Osteoblast (primary cell): ENCODE measurements around the gene MAML2. TPM values are rescaled to one million over a fixed set of nuclear protein-coding genes. Genes with fewer than 3 reads are reported as not detected.

ENCODE experiments used
- DNase-seq: peaks from one replicate; pipeline ENCODE4 v3.0.0; 2011; ENCODE audit warnings: low spot score, mixed read lengths; ENCODE audit not compliant: insufficient read length; ENCODE audit errors: missing footprints
- H2AFZ ChIP-seq: 2 replicates; pipeline ENCODE4 v1.6.0; 2011; ENCODE audit warnings: mild to moderate bottlenecking, low read length
- H3K27ac ChIP-seq: 2 replicates; pipeline ENCODE4 v1.5.1; 2011; ENCODE audit warnings: mild to moderate bottlenecking, low read depth, low read length, moderate library complexity
- H3K27me3 ChIP-seq: 2 replicates; pipeline ENCODE4 v1.6.0; 2012; ENCODE audit warnings: mild to moderate bottlenecking, control low read depth, inconsistent platforms, low read length, moderate library complexity; ENCODE audit not compliant: insufficient read depth
- H3K36me3 ChIP-seq: 2 replicates; pipeline ENCODE4 v1.5.1; 2011; ENCODE audit warnings: mild to moderate bottlenecking, low read length, control low read depth, moderate library complexity; ENCODE audit not compliant: insufficient read depth
- H3K4me1 ChIP-seq: 2 replicates; pipeline ENCODE4 v1.5.1; 2011; ENCODE audit warnings: mild to moderate bottlenecking, low read length, control low read depth, moderate library complexity; ENCODE audit not compliant: insufficient read depth
- H3K4me2 ChIP-seq: 2 replicates; pipeline ENCODE4 v1.6.0; 2011; ENCODE audit warnings: mild to moderate bottlenecking, low read length; ENCODE audit not compliant: insufficient read depth
- H3K4me3 ChIP-seq: fragments of 200-600 bp; sonication (generic); 3 replicates; pipeline ENCODE4 v1.5.1; 2012; ENCODE audit warnings: mild to moderate bottlenecking, low read length, inconsistent platforms; ENCODE audit not compliant: insufficient read depth
- H3K79me2 ChIP-seq: 2 replicates; pipeline ENCODE4 v1.6.0; 2012; ENCODE audit warnings: mild to moderate bottlenecking, low read length, control low read depth, inconsistent platforms; ENCODE audit not compliant: insufficient read depth
- H3K9me3 ChIP-seq: 2 replicates; pipeline ENCODE4 v1.5.1; 2011; ENCODE audit warnings: low read depth, low read length, control low read depth
- H4K20me1 ChIP-seq: 2 replicates; pipeline ENCODE4 v1.6.0; 2012; ENCODE audit warnings: mild to moderate bottlenecking, low read length, control low read depth; ENCODE audit not compliant: insufficient read depth
- total RNA-seq: library from RNA; depleted of rRNA; stranded (reverse); fragments of >200 nt; gene quantifications from 2 replicates; pipeline ENCODE4 v1.2.3, GENCODE V29; 2012
- TF ChIP-seq, protein P1 (sequence below): IDR thresholded peaks from 2 replicates; pipeline ENCODE4 v1.5.1; 2011; ENCODE audit warnings: mild to moderate bottlenecking, low read depth, low read length, moderate library complexity; ENCODE audit errors: extremely low read depth

Gene MAML2
- total RNA-seq, 1 donor = 17.4 TPM

DNA sequence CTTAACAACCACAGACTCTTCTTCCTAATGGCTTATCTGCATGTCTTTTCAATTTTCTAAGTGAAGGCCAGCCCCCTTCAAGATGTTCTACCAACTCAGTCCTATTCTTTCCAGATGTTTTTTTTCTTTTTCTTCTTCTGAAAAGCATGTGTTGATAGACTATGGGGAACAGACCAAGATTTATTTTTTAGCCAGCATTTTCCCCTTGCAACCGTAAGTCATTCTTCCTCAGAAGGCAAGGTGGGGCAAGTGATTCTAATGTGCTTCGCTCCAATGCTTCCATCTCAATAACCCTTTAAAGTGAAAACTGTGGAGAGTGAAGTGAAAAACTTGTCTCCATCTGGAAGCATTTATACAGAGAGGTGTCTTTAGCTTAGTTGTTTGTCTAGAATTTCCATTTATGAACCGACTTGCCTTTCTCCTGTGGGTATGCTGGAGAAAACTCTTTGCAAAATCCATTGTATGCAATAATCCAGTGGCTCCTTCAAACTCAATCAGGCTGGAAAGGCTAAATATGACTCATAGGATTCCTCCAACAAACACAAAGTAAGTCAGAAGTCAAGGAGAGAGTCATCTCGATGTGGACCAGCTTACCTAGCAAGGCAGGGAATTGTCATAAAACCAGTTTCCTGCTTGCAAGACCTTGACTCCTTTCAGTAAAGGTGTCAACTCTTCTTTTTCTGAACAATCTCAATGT lies 83.7 kb downstream of the MAML2 start:
- Histone ChIP-seq H3K27me3 (no peaks in the 10 kb centered on the region), H3K36me3 (no peaks in the 10 kb centered on the region), H3K4me1 (peaks cover 67% of the 10 kb centered on the region), H4K20me1 (peaks cover 5% of the 10 kb centered on the region), H2AFZ (no peak overlapping the region), H3K4me2 (peak overlapping the region; percentile 23), H3K4me3 (no peak overlapping the region), H3K79me2 (peaks cover 89% of the 10 kb centered on the region), H3K27ac (peak overlapping the region; percentile 35), H3K9me3 (no peaks in the 10 kb centered on the region)
- TF ChIP-seq, protein P1, sequence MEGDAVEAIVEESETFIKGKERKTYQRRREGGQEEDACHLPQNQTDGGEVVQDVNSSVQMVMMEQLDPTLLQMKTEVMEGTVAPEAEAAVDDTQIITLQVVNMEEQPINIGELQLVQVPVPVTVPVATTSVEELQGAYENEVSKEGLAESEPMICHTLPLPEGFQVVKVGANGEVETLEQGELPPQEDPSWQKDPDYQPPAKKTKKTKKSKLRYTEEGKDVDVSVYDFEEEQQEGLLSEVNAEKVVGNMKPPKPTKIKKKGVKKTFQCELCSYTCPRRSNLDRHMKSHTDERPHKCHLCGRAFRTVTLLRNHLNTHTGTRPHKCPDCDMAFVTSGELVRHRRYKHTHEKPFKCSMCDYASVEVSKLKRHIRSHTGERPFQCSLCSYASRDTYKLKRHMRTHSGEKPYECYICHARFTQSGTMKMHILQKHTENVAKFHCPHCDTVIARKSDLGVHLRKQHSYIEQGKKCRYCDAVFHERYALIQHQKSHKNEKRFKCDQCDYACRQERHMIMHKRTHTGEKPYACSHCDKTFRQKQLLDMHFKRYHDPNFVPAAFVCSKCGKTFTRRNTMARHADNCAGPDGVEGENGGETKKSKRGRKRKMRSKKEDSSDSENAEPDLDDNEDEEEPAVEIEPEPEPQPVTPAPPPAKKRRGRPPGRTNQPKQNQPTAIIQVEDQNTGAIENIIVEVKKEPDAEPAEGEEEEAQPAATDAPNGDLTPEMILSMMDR = no peak
- DNase-seq = no peak

- H3K27me3 ChIP-seq = no peaks in the 10 kb centered on the region
- DNase-seq = no peak
- peak overlapping the region; percentile 35 for H3K27ac ChIP-seq
- peaks cover 89% of the 10 kb centered on the region for H3K79me2 ChIP-seq
- no peaks in the 10 kb centered on the region for H3K36me3 ChIP-seq
- H3K4me1 ChIP-seq = peaks cover 57% of the 10 kb centered on the region
- TF ChIP-seq, protein P1 = no peak
- peak overlapping the region; percentile 32 for H3K4me3 ChIP-seq
- no peak overlapping the region for H2AFZ ChIP-seq
- peaks cover 5% of the 10 kb centered on the region for H4K20me1 ChIP-seq
- peak overlapping the region; percentile 75 for H3K4me2 ChIP-seq
- no peaks in the 10 kb centered on the region for H3K9me3 ChIP-seq
Observed at GRCh38 chr11:96257972-96258934, 84.7 kb downstream of the MAML2 start.

DNA sequence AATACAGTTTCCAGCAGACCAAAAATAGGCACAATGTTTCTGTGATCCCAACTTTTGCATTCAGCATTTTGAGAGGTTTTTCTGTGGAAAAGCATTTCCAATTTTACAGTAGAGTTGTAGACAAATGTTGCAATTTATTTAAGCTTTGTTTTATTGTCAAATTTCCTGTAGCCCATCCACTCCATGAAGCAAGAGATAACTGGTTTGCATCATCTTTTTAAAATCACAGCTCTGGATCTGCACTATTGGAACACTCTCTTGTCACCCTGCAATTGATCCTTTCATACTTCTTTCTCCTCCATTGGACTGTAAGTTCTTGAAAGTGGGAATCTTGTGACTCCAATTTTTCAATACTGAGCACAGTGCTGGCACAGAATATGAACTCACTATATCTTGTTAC lies 86.0 kb downstream of the MAML2 start:
- H3K4me2 ChIP-seq = no peak overlapping the region
- H3K9me3 ChIP-seq = no peaks in the 10 kb centered on the region
- H3K79me2 ChIP-seq = peaks cover 94% of the 10 kb centered on the region
- peak overlapping the region; percentile 29 for H3K27ac ChIP-seq
- peaks cover 49% of the 10 kb centered on the region for H3K4me1 ChIP-seq
- peaks cover 5% of the 10 kb centered on the region for H4K20me1 ChIP-seq
- H3K4me3 ChIP-seq = no peak overlapping the region
- no peak for DNase-seq
- no peak overlapping the region for H2AFZ ChIP-seq
- no peaks in the 10 kb centered on the region for H3K36me3 ChIP-seq
- H3K27me3 ChIP-seq = no peaks in the 10 kb centered on the region
- TF ChIP-seq, protein P1 = no peak
